HL-60 (cell line): Measurements from ENCODE around the gene KDM8.

ENCODE experiments used
- DNase-seq, 2 experiments: peaks; one replicate each; pipeline ENCODE4 v3.0.0-alpha.2; 2010 to 2020; ENCODE audit warnings: low read depth in 1 of 2, low spot score in 1 of 2
- H3K27ac ChIP-seq: fragments of 250-450 bp; sonication (Bioruptor Pico); replicated peaks from 2 replicates; pipeline ENCODE4 v1.5.1; 2020; ENCODE audit warnings: mild to moderate bottlenecking, moderate library complexity
- H3K27me3 ChIP-seq: fragments of 250-450 bp; sonication (Bioruptor Pico); 2 replicates; pipeline ENCODE4 v1.5.1; 2021; ENCODE audit warnings: mild to moderate bottlenecking, moderate library complexity; ENCODE audit not compliant: insufficient read depth, poor library complexity, severe bottlenecking
- H3K4me3 ChIP-seq: replicated peaks from 2 replicates; pipeline ENCODE4 v1.5.1; 2011; ENCODE audit warnings: mild to moderate bottlenecking, control low read depth, low read length; ENCODE audit not compliant: insufficient read depth
- CTCF ChIP-seq: IDR thresholded peaks from one replicate; pipeline ENCODE4 v1.5.1; 2011; ENCODE audit warnings: low read length, control low read depth, inconsistent platforms; ENCODE audit not compliant: insufficient read depth
- GABPA ChIP-seq: IDR thresholded peaks from 2 replicates; pipeline ENCODE4 v1.6.1; 2012; ENCODE audit warnings: low read depth
- POLR2AphosphoS5 ChIP-seq: IDR thresholded peaks from 2 replicates; pipeline ENCODE4 v1.6.1; 2012; ENCODE audit warnings: low read depth
- REST ChIP-seq: IDR thresholded peaks from 2 replicates; pipeline ENCODE4 v1.6.1; 2012; ENCODE audit warnings: low read depth; ENCODE audit not compliant: insufficient replicate concordance
- SPI1 ChIP-seq: IDR thresholded peaks from 2 replicates; pipeline ENCODE4 v1.6.1; 2012; ENCODE audit warnings: low read depth, mild to moderate bottlenecking, borderline replicate concordance

KDM8 gene

GRCh38 chr16:27256861-27257260 is 53.5 kb downstream of the KDM8 start:
- DNase-seq: no peak
- no peak for TF ChIP-seq CTCF
- H3K4me3 ChIP-seq: no peak overlapping the region
- no peaks in the 10 kb centered on the region for H3K27me3 ChIP-seq
- H3K27ac ChIP-seq: no peak overlapping the region

- no peak overlapping the region for H3K4me3 ChIP-seq
- H3K27ac ChIP-seq: no peak overlapping the region
- no peaks in the 10 kb centered on the region for H3K27me3 ChIP-seq
- TF ChIP-seq GABPA (no peak), CTCF (no peak), REST (no peak), SPI1 (no peak), POLR2AphosphoS5 (no peak)
- no peak for DNase-seq
Observed at GRCh38 chr16:27257271-27257670, 53.9 kb downstream of the KDM8 start.

- Histone ChIP-seq H3K27ac (no peak overlapping the region), H3K27me3 (no peaks in the 10 kb centered on the region), H3K4me3 (no peak overlapping the region)
- TF ChIP-seq POLR2AphosphoS5 (no peak), GABPA (no peak), REST (no peak), SPI1 (no peak), CTCF (no peak)
- no peak for DNase-seq
Observed at GRCh38 chr16:27258241-27258734, 55.0 kb downstream of the KDM8 start.

- TF ChIP-seq REST (no peak), SPI1 (no peak), CTCF (no peak), POLR2AphosphoS5 (no peak), GABPA (no peak)
- H3K4me3 ChIP-seq: no peak overlapping the region
- no peak overlapping the region for H3K27ac ChIP-seq
- DNase-seq: no peak
- no peaks in the 10 kb centered on the region for H3K27me3 ChIP-seq
Observed at GRCh38 chr16:27259710-27260109, 56.4 kb downstream of the KDM8 start.
